ENCODE results near the gene ZNF550. TPM values are rescaled to one million over a fixed set of nuclear protein-coding genes. Genes with fewer than 3 reads are reported as not detected.

Gene ZNF550
- 21.5 and 21.9 TPM in 2 replicates for polyA plus RNA-seq
- 16.3 and 16.6 TPM in 2 replicates for polyA minus RNA-seq

- Histone ChIP-seq H3K9me2 (ENCODE audit: insufficient read depth, low read length) (no peaks in the 10 kb centered on the region), H3K4me3 (ENCODE audit: low read length) (peak within 1 kb of the TSS; percentile 94), H2AFZ (ENCODE audit: low read depth, low read length) (peak within 1 kb of the TSS; percentile 70), H3K9me3 (ENCODE audit: low read length) (peaks cover 6% of the 10 kb centered on the region), H3K9ac (ENCODE audit: low read length) (peak within 1 kb of the TSS; percentile 83), H3K4me2 (ENCODE audit: low read length) (peak within 1 kb of the TSS; percentile 95), H3K79me2 (replicated peaks; ENCODE audit: insufficient read depth, low read length) (peaks cover 9% of the 10 kb centered on the region), H3K27me3 (ENCODE audit: insufficient read depth, low read depth, low read length) (no peaks in the 10 kb centered on the region), H3F3A (ENCODE audit: insufficient read depth, low read length, poor library complexity, severe bottlenecking) (no peaks in the 10 kb centered on the region), H3K27ac (ENCODE audit: low read length) (peak within 1 kb of the TSS; percentile 50), H4K20me1 (ENCODE audit: insufficient read depth) (no peaks in the 10 kb centered on the region), H3K36me3 (ENCODE audit: insufficient read depth, low read length) (peaks cover 11% of the 10 kb centered on the region)
- TF ChIP-seq TAF1 (IDR thresholded peaks at IDR 0.05; ENCODE audit: low read depth) (no peak), RAD21 (conservative IDR thresholded peaks at IDR 0.05) (peak; percentile 44), POLR2AphosphoS5 (IDR thresholded peaks at IDR 0.05) (peak; percentile 90), MXI1 (conservative IDR thresholded peaks at IDR 0.05; ENCODE audit: poor library complexity, severe bottlenecking) (peak; percentile 93), EP300 (conservative IDR thresholded peaks at IDR 0.05; ENCODE audit: poor library complexity, severe bottlenecking) (no peak), SMC3 (conservative IDR thresholded peaks at IDR 0.05; ENCODE audit: poor library complexity) (no peak), EZH2 (IDR thresholded peaks at IDR 0.05; ENCODE audit: borderline replicate concordance, insufficient read depth, low read length, poor library complexity, severe bottlenecking) (no peak)
- TF ChIP-seq, protein P1, sequence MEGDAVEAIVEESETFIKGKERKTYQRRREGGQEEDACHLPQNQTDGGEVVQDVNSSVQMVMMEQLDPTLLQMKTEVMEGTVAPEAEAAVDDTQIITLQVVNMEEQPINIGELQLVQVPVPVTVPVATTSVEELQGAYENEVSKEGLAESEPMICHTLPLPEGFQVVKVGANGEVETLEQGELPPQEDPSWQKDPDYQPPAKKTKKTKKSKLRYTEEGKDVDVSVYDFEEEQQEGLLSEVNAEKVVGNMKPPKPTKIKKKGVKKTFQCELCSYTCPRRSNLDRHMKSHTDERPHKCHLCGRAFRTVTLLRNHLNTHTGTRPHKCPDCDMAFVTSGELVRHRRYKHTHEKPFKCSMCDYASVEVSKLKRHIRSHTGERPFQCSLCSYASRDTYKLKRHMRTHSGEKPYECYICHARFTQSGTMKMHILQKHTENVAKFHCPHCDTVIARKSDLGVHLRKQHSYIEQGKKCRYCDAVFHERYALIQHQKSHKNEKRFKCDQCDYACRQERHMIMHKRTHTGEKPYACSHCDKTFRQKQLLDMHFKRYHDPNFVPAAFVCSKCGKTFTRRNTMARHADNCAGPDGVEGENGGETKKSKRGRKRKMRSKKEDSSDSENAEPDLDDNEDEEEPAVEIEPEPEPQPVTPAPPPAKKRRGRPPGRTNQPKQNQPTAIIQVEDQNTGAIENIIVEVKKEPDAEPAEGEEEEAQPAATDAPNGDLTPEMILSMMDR (IDR thresholded peaks at IDR 0.05; ENCODE audit: poor library complexity, severe bottlenecking): no peak
- TF ChIP-seq, protein P2, sequence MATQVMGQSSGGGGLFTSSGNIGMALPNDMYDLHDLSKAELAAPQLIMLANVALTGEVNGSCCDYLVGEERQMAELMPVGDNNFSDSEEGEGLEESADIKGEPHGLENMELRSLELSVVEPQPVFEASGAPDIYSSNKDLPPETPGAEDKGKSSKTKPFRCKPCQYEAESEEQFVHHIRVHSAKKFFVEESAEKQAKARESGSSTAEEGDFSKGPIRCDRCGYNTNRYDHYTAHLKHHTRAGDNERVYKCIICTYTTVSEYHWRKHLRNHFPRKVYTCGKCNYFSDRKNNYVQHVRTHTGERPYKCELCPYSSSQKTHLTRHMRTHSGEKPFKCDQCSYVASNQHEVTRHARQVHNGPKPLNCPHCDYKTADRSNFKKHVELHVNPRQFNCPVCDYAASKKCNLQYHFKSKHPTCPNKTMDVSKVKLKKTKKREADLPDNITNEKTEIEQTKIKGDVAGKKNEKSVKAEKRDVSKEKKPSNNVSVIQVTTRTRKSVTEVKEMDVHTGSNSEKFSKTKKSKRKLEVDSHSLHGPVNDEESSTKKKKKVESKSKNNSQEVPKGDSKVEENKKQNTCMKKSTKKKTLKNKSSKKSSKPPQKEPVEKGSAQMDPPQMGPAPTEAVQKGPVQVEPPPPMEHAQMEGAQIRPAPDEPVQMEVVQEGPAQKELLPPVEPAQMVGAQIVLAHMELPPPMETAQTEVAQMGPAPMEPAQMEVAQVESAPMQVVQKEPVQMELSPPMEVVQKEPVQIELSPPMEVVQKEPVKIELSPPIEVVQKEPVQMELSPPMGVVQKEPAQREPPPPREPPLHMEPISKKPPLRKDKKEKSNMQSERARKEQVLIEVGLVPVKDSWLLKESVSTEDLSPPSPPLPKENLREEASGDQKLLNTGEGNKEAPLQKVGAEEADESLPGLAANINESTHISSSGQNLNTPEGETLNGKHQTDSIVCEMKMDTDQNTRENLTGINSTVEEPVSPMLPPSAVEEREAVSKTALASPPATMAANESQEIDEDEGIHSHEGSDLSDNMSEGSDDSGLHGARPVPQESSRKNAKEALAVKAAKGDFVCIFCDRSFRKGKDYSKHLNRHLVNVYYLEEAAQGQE (IDR thresholded peaks at IDR 0.05; ENCODE audit: borderline replicate concordance): peak; percentile 14
These were observed at the start of gene ZNF550 for GRCh38 chr19:57559404-57560025. TSS of gene ZNF550 (minus strand) at chr19:57559863. CDS start at chr19:57559682, 181 bp downstream.

GRCh38 chr19:57606931-57607330, 47.3 kb upstream of the ZNF550 start:
- Histone ChIP-seq H4K20me1 (ENCODE audit: insufficient read depth) (no peaks in the 10 kb centered on the region), H3K9me3 (ENCODE audit: low read length) (no peaks in the 10 kb centered on the region), H3K27me3 (ENCODE audit: insufficient read depth, low read depth, low read length) (no peaks in the 10 kb centered on the region), H3K9me2 (ENCODE audit: insufficient read depth, low read length) (no peaks in the 10 kb centered on the region), H3K36me3 (ENCODE audit: insufficient read depth, low read length) (peaks cover 6% of the 10 kb centered on the region), H3K4me2 (ENCODE audit: low read length) (no peak overlapping the region), H3K9ac (ENCODE audit: low read length) (no peak overlapping the region), H3F3A (ENCODE audit: insufficient read depth, low read length, poor library complexity, severe bottlenecking) (no peaks in the 10 kb centered on the region), H3K27ac (ENCODE audit: low read length) (no peak overlapping the region), H3K4me3 (ENCODE audit: low read length) (no peak overlapping the region), H3K79me2 (replicated peaks; ENCODE audit: insufficient read depth, low read length) (no peaks in the 10 kb centered on the region), H2AFZ (ENCODE audit: low read depth, low read length) (no peak overlapping the region)
- TF ChIP-seq MXI1 (conservative IDR thresholded peaks at IDR 0.05; ENCODE audit: poor library complexity, severe bottlenecking) (no peak), EP300 (conservative IDR thresholded peaks at IDR 0.05; ENCODE audit: poor library complexity, severe bottlenecking) (no peak), RAD21 (conservative IDR thresholded peaks at IDR 0.05) (no peak), TAF1 (IDR thresholded peaks at IDR 0.05; ENCODE audit: low read depth) (no peak), EZH2 (IDR thresholded peaks at IDR 0.05; ENCODE audit: borderline replicate concordance, insufficient read depth, low read length, poor library complexity, severe bottlenecking) (no peak), POLR2AphosphoS5 (IDR thresholded peaks at IDR 0.05) (no peak), SMC3 (conservative IDR thresholded peaks at IDR 0.05; ENCODE audit: poor library complexity) (no peak)
- TF ChIP-seq, protein P2 (IDR thresholded peaks at IDR 0.05; ENCODE audit: borderline replicate concordance): no peak
- TF ChIP-seq, protein P1 (IDR thresholded peaks at IDR 0.05; ENCODE audit: poor library complexity, severe bottlenecking): no peak

Data from neural cell (in vitro differentiated cells).